Measurements from ENCODE around the gene MTMR12.
"Not testable (repeated sequence)": the region's sequence is repeated elsewhere in the genome, so short reads cannot be mapped to it uniquely, and the experiment has no call there.

- not testable (repeated sequence) for TF ChIP-seq CTCF (conservative IDR thresholded peaks at IDR 0.05; ENCODE audit: low read length); EZH2phosphoT487 (IDR thresholded peaks at IDR 0.05; ENCODE audit: borderline replicate concordance, low read depth, low read length)
These were observed 31.2 kb downstream of the MTMR12 start for GRCh38 chr5:32281378-32282133.
